LNCaP clone FGC (cell line): Measurements from ENCODE around the gene EEF1AKMT2.

Experiments used
- DNase-seq: peaks from one replicate; pipeline ENCODE4 v3.0.0-alpha.2; 2011; ENCODE audit warnings: low read depth
- H3K4me3 ChIP-seq: 2 replicates; pipeline ENCODE4 v1.5.1; 2011; ENCODE audit warnings: mild to moderate bottlenecking, low read depth, low read length, control low read depth
- TF ChIP-seq, protein P1 (sequence below): IDR thresholded peaks from 2 replicates; pipeline ENCODE4 v1.5.1; 2012; ENCODE audit warnings: mild to moderate bottlenecking; ENCODE audit not compliant: control insufficient read depth, insufficient read depth; ENCODE audit errors: extremely low read depth

The EEF1AKMT2 gene

DNA sequence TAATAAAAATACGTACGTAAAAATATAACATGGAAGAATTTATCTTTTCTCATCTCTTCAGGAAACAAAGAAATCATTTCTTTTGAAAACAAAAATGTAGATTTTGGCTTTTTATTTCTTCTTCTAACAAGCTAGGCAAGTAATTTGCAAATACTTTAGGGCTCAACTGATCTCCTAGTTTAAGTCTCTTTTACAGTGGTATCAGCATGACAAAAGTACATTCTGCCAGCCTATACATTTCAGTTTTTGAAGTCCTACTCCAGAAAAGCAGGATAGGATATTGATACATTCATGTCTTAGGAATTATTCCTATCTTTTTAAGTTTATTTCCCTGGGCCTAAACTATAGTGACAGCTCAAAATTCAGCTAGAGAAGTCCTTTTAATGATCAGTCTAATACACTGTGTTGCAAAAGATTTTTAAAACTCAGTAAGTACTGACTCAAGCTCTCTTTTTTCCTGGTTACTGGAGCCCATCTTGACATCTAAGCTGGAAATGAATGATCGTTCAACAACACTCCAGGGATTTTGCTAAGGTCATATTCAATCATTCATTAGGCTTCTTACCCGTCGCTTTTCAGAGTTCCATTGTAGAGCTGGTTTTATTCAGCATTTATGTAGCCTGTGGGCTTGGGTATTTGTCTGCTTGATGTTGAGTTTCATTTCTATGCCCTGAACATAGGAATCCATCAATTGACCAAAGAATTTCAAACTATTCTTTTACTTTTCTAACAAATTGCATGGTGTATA is 35.4 kb downstream of the EEF1AKMT2 start:
- TF ChIP-seq, protein P1, sequence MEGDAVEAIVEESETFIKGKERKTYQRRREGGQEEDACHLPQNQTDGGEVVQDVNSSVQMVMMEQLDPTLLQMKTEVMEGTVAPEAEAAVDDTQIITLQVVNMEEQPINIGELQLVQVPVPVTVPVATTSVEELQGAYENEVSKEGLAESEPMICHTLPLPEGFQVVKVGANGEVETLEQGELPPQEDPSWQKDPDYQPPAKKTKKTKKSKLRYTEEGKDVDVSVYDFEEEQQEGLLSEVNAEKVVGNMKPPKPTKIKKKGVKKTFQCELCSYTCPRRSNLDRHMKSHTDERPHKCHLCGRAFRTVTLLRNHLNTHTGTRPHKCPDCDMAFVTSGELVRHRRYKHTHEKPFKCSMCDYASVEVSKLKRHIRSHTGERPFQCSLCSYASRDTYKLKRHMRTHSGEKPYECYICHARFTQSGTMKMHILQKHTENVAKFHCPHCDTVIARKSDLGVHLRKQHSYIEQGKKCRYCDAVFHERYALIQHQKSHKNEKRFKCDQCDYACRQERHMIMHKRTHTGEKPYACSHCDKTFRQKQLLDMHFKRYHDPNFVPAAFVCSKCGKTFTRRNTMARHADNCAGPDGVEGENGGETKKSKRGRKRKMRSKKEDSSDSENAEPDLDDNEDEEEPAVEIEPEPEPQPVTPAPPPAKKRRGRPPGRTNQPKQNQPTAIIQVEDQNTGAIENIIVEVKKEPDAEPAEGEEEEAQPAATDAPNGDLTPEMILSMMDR, result no peak
- DNase-seq, result no peak
- no peak overlapping the region for H3K4me3 ChIP-seq

DNA sequence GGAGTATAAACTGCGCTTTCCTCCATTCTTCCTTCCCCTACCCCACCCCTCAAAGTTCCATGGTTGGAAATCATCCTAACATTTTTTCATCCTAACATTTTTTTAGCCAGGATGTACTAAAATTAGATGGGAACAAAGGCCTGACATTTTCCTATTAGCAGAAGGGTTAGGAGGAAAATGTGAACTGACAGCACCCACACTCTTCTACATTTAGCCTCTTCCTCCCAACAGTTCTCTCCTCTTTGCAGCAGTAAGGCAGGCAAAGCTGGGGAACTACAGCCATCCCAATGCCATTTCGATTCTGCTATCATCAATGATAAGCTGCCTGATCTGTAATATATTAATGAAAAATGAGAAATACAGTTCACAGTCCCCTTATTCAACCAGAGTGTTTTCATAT is 36.1 kb downstream of the EEF1AKMT2 start:
- no peak for DNase-seq
- TF ChIP-seq, protein P1, result no peak
- H3K4me3 ChIP-seq, result no peak overlapping the region

DNA sequence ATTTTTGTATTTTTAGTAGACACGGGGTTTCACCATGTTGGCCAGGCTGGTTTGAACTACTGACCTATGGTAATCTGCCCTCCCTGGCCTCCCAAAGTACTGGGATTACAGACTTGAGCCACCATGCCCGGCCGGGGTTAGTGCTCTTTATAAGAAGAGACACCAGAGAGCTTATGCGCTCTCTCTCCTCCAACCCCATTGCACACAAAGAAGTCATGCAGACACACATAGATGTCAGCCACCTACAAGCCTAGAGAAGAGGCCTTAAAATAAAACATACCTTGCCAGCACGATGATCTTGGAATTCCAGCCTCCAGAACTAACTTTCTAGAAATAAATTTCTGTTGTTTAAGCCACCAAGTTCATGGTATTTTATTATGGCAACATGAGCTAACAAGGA is 37.5 kb downstream of the EEF1AKMT2 start:
- no peak overlapping the region for H3K4me3 ChIP-seq
- TF ChIP-seq, protein P1, result no peak
- no peak for DNase-seq

DNA sequence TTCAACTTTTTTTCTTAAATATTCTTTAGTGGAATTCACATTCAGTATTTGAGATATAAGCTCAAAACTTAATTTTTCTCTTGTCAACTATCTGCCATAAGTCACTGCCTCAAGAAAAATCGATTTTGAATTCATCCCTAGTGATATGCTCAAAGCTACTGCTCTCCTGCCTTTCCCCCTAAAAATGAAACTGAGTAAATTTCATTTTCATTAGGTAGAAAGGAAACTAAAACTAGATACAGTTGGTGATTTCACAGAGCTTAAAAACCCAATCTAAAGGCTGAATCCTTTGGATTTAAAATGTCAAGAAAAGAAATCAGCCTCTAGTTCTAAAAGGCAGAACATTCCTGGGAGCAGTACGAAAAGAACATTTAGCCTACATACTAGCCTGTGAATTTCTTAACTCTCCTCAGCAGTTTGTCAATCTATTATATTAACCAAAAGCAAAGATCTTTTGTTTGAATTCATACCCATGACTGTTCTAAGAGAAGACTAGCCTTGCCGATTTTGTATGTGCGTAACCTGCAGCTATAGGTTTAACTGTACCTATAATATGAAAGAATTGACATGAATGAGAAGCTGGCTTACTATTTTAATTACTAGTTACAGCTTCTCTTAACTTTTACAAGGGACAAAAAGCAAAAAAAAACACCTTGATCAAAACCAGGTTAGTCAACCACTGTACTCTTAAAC is 42.6 kb downstream of the EEF1AKMT2 start:
- DNase-seq, result no peak
- H3K4me3 ChIP-seq, result no peak overlapping the region
- TF ChIP-seq, protein P1, result no peak

DNA sequence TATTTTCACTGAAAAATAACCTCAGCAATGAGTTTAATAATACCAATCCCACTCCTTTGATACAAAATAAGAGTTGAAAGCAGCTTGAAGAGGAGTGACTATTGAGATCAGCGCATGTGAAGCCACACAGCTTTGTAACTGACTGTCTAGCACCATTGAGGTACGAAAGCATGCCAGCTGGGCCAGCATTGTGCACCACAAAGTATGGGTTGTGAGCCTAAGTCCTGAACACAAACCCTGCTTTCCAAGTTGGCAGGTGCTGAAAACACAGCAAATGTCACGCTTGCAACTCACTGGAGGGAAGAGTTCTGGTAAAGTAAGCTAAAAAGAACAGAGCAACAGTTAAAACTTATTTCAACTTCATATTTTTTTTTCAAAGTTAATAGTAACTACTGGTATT is 43.5 kb downstream of the EEF1AKMT2 start:
- no peak for DNase-seq
- no peak overlapping the region for H3K4me3 ChIP-seq
- TF ChIP-seq, protein P1, result no peak

DNA sequence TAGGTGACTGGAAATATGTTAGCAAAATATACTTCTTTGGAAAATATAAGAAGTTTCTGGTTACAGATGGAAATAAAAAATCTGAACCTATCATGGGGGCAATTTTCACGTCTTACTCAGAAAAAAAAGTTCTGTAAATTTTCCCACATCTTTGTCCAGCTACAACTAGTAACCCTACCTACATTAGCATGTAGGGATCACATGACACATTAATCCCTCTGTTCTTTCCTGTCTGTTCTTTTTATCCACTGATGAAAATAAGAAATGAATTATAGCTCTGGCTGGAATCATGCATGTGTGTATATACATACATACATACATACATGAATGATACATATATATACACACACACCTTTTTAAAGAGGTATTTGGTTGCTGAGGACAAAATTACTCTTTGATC is 43.9 kb downstream of the EEF1AKMT2 start:
- DNase-seq, result no peak
- no peak overlapping the region for H3K4me3 ChIP-seq
- TF ChIP-seq, protein P1, result no peak
